Measurements from ENCODE around the gene ZNF787. TPM values are rescaled to one million over a fixed set of nuclear protein-coding genes. Genes with fewer than 3 reads are reported as not detected.
A peak's percentile ranks its signal among the peaks of the same experiment; 100 is the strongest.

Gene ZNF787
- total and polyA plus RNA-seq, 2 of the 8 experiments (the other 6 are each of a cell fraction or from before 2014, with no cell fraction given): 19.7 to 56.0 TPM

DNA sequence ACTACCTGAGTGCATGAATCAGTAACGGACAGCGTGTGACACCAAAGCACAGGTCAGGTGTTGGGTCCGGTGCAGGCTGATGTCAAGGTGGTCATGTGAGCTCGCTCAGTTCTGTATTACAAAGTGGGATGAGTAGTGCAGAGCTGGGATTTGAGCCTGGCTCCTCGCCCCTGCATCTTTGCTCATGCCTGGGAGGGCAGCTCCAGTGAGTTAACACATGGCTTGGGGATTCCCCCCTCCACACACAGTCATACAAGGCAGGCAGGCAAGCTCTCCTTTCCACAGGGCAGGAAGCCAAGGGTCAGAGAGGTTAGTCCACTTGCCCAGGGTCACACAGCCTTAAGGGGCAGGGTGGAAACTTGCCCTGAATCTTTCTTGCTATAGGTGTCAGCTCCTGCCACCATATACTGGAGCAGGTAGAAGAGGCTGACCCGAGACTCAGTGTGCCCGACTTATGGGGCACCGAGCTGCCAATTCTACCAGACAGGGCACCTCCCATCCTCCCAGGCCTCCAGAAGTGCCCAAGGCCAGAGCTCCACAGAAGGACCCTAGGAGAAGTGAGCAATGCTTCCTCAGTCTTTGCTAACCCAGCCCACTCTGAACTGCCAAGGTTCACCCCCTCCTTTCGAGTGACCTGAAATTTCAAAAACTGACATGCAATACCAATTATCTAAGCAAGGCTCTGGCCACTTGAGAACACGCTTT is 35.4 kb downstream of the ZNF787 start:
- no peak for FAIRE-seq
- peaks cover 2 to 11% (median 6%) of the 10 kb centered on the region in 4 experiments; a peak in 3 of 8 replicates for H3K36me3 ChIP-seq (ENCODE audit: control insufficient read depth in 2 of 4, insufficient read depth in 4 of 4, low read length in 3 of 4)
- H2BK5ac ChIP-seq (ENCODE audit: low read depth, low read length): peak overlapping the region; percentile 41
- H2AFZ ChIP-seq (ENCODE audit: low read length): no peak overlapping the region
- H3K27ac ChIP-seq (ENCODE audit: low read depth, low read length): no peak overlapping the region
- no peak overlapping the region for H3K56ac ChIP-seq (replicated peaks; ENCODE audit: insufficient read length, low read depth, low read length)
- H3K18ac ChIP-seq (ENCODE audit: extremely low read depth, low read length): no peak overlapping the region
- 84% methylated on average over 10 of the region's 10 CpGs; no CpG with 5 or more reads in 1 of the 2 experiments for WGBS, 2 experiments (ENCODE audit: extremely low coverage in 1 of 2, insufficient coverage in 1 of 2, insufficient read length in 1 of 2, insufficient replicate concordance in 2 of 2, low coverage in 1 of 2, low lambda C conversion rate in 2 of 2, missing lambda C conversion rate in 1 of 2)
- H3K4me1 ChIP-seq (replicated peaks in 1 of 4; ENCODE audit: control insufficient read depth in 3 of 4, insufficient read depth in 4 of 4, low read length in 3 of 4): peaks cover 0 to 14% (median 7%) of the 10 kb centered on the region in 4 experiments; a peak in 6 of 7 replicates
- H3K79me2 ChIP-seq (ENCODE audit: control insufficient read depth in 1 of 2, insufficient read depth in 2 of 2, low read length in 2 of 2): peaks cover 0 to 14% of the 10 kb centered on the region in 2 experiments; a peak in 1 of 4 replicates
- H2BK15ac ChIP-seq (ENCODE audit: low read length): no peak overlapping the region
- peaks cover 20 to 21% of the 10 kb centered on the region in 2 experiments for H4K20me1 ChIP-seq (replicated peaks in 1 of 2; ENCODE audit: control insufficient read depth in 1 of 2, insufficient read depth in 2 of 2, low read length in 2 of 2)
- H4K5ac ChIP-seq (ENCODE audit: insufficient read length, low read depth, low read length): no peak overlapping the region
- H2BK12ac ChIP-seq (ENCODE audit: low read depth, low read length): no peak overlapping the region
- H3K23ac ChIP-seq (ENCODE audit: insufficient read length): no peak overlapping the region
- H2BK120ac ChIP-seq (replicated peaks; ENCODE audit: low read depth, low read length): no peak overlapping the region
- no peaks in the 10 kb centered on the region for H3K9me3 ChIP-seq (ENCODE audit: insufficient read depth in 2 of 2, low read depth in 1 of 2, low read length in 1 of 2)
- no peak for DNase-seq (ENCODE audit: low read depth in 1 of 2, low spot score in 2 of 2)
- peaks cover 8% of the 10 kb centered on the region for H3K79me1 ChIP-seq (ENCODE audit: low read depth, low read length)
- no peak overlapping the region for H3K4me3 ChIP-seq (ENCODE audit: extremely low read depth in 1 of 4, insufficient read depth in 2 of 4, low read depth in 3 of 4, low read length in 4 of 4)
- no peak overlapping the region for H3K9ac ChIP-seq (replicated peaks in 1 of 4; ENCODE audit: extremely low read depth in 1 of 4, low read depth in 3 of 4, low read length in 3 of 4)
- H3K23me2 ChIP-seq (ENCODE audit: low read depth, low read length): peaks cover 6% of the 10 kb centered on the region
- H4K8ac ChIP-seq (ENCODE audit: extremely low read depth, insufficient read depth, low read length): no peak overlapping the region
- no peak overlapping the region for H3K14ac ChIP-seq (ENCODE audit: insufficient read length)
- TF ChIP-seq KDM1A (IDR thresholded peaks at IDR 0.05; ENCODE audit: borderline replicate concordance, low read length) (peak; percentile 78; the same call in 1 of the 2 replicates), POLR2A (IDR thresholded peaks at IDR 0.05; ENCODE audit: control extremely low read depth in 1 of 2, low read depth in 2 of 2, low read length in 2 of 2) (peak in 1 of 2 experiments; percentile 47; a peak in 1 of 3 replicates), SP4 (IDR thresholded peaks at IDR 0.05; ENCODE audit: low read length) (no peak)
- CTCF ChIA-PET (ENCODE audit: partially characterized antibody): interaction anchor here (0.9 to 4.4 kb wide), 9 partner anchors 9 to 168 kb away, joined by 3 to 20 read pairs (median 5); no protein-coding TSS in a partner anchor
- H3K4me2 ChIP-seq (ENCODE audit: insufficient read depth in 1 of 2, low read depth in 2 of 2, low read length in 2 of 2): no peak overlapping the region
- no peaks in the 10 kb centered on the region for H3K27me3 ChIP-seq (replicated peaks in 1 of 4; ENCODE audit: control insufficient read depth in 3 of 4, extremely low read depth in 1 of 4, insufficient read depth in 3 of 4, low read length in 3 of 4)
- H2AK5ac ChIP-seq (ENCODE audit: low read depth, low read length): no peak overlapping the region
- POLR2A ChIA-PET (ENCODE audit: partially characterized antibody): interaction anchor here (0.8 to 2.2 kb wide), 10 partner anchors 20 to 282 kb away, joined by 3 to 5 read pairs (median 3); no protein-coding TSS in a partner anchor
- H3K4ac ChIP-seq (replicated peaks; ENCODE audit: insufficient read length, low read depth, low read length): no peak overlapping the region
- H4K91ac ChIP-seq (replicated peaks; ENCODE audit: insufficient read length, low read length): no peak overlapping the region
- H2BK20ac ChIP-seq (ENCODE audit: low read length): no peak overlapping the region

Measured in H1 (cell line).